CD4-positive, alpha-beta T cell treated with Interleukin-1 beta for 1 hour (primary cell): ENCODE data around the gene ID3.
A peak's percentile ranks its signal among the peaks of the same experiment; 100 is the strongest.
"Not testable (repeated sequence)": the region's sequence is repeated elsewhere in the genome, so short reads cannot be mapped to it uniquely, and the experiment has no call there.

Source experiments
- DNase-seq, 2 donors: peaks; one replicate each; pipeline ENCODE4 v3.0.0-alpha.2; 2020 to 2022

Gene ID3

GRCh38 chr1:23588749-23589548, 29.6 kb upstream of the ID3 start:
- DNase-seq: no peak

DNA sequence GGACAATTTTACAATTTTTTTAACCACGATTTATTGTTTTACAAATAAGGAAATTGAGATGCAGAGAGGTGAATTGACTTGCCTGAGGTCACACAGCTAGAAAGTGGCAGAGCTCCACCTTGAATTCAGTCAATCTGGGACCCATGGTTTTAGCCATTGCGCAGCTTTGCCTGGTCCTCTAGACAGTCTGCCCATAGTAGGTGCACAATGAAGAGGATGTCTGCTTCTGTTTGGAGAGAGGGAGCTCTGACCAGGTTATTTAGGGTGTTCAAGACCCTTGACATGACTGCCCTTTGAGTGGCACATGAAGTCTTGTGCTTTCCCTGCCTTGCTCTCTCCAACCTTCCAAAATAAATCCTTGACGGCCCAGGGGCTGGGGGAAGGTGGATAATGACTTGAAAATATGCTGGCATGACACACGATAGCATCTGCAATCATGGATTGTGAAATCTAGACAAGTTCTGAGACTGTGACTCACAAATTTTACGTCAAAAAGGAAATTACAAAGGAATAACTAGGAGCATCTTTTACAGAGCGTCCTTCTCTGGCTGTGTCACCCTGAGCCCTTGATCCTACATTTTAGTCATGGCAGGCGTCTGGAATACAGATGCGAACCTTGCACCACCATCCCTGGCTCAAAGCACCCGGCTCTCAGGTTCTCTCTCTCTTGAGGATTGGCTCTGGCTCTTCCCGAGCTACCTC, 26.2 kb upstream of the ID3 start:
- DNase-seq: no peak

DNA sequence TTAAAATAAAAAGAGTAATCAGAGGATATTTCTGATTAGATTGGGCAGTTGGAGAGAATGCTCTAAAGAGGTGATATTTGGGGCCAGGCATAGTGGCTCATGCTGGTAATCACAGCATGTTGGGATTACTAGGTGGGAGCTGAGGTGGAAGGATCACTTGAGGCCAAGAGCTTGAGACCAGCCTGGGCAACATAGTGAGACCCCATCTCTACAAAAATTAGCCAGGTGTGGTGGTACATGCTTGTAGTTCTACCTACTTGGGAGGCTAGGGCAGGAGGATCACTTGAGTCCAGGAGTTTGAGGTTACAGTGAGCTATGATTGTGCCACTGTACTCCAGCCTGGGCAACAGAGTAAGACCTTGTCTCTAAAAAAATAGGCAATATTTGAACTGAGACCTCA, 24.4 kb upstream of the ID3 start:
- not testable (repeated sequence) for DNase-seq

DNA sequence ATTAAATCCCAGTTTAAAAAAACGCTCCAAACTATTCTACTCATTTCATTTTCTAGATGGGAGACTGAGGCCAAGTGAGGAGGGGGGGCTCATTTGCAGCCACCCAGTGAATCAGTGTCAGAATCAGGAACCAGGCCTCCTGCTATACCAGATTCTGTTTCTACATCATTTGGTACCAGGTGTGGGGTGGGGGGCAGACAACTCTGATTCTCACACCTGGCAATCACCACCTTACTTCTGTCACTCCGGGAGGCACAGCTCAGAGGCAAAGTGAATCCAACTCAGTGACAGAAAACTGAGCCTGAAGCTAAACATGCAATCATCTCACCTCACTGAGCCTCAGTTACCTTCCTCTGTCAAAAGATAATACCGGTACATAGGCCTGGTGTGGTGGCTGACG, 23.5 kb upstream of the ID3 start:
- DNase-seq: no peak

DNA sequence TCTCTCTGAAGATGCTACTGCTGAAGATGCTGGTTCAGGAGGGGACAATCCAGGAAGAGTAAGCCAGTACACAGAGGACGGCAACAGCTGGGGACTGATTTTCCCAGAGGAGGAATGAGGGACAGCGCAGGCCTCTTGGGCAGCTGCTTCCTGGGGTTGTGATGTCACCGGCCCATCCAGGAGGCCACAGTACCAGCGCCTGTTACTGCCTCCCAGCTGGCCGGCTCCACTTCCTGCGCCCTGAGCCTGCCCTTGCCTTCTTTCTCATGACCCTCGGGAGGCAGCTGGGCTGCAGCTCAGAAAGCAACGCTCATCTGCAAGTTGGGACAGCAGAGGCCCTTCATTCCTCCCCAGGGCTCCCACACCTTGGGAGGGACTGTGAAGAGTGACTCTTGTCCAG, 21.9 kb upstream of the ID3 start:
- no peak for DNase-seq

DNA sequence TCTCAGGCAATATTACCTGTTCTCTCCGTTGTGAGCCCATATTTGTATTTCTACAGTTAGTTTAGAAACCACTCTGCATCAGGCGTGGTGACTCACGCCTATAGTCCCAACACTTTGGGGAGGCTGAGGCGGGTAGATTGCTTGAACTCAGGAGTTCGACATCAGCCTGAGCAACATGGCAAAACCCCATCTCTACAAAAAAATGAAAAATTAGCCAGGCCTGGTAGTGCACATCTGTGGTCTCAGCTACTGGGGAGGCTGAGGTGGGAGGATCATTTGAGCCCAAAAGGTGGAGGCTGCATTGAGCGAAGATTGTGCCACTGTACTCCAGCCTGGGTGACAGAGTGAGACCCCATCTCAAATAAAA, 19.7 kb upstream of the ID3 start:
- DNase-seq: no peak

DNA sequence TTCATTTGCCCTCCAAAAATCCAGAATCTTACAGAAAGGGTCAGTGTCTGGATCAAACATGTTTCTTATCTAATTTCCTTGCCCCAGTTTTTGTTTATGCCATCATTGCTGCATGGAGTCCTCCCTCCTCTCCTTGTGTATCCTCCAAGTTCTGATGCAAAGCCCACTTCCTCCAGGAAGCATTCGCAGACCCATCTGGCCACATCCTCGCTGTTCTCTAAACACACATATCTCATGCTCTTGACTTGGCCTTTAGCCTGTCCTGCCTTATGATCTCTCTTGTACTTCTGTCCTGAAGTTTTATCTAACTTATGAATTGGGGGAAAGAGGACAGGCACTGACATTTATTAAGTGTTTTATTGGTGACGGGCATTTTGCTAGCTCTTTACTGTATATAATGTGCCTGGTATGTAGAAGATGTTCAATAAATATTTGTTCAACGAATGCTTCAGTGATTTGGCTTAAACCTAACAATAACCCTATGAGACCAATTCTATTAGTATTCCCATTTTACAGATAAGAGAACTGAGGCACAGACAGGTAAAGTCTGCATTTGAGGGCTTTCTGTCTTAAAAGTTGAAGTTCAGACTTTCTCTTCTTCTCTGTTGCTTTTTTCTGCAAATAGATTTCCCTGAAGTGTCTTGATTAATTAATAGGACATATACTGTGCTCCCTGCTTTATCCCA, 19.2 kb upstream of the ID3 start:
- DNase-seq: no peak

DNA sequence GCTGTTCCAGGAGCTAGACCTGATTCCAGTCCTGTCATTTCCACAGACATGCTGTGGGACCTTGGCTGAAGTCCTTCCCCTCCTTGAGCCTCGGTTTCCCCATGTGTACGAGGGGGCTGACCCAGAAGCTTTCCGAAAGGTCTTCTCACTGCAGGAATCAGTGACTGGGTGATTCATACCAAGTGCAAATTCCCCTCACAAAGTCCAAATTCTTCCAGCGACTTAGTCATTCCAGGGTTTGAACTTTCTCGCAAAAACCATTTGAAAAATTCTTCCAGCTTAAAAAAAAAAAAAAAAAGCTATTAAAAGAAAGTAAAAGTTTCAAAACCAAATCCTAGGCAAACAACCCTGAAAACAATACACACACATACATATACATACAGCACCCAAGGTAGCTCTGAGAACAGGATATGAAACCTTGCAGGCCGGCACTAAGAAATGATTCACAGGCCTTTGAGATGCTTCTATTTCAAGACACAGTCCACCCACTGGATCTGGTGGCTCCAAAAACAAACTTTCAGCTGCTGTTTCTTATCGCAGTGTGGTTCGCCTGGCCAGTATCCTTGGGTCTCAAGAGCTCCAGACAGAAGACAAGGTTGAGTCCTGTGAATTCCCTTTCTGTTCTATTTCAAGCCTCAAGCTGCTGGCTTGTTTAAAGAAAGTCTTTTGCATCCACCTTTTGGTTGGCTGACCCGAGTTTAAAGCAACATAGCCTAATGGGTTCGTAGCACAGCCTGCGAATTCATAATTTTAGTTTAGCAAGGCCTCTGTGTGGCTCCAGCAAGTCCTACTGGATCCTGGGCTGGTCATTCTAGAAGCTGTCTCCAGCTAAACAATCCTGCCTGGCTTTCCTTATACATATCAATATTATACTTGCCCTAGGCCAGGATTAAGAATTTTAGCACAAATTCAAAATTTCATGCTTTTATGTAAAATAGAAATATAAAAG, 18.0 kb upstream of the ID3 start:
- DNase-seq: peak in 1 of 2 donors; percentile 36

DNA sequence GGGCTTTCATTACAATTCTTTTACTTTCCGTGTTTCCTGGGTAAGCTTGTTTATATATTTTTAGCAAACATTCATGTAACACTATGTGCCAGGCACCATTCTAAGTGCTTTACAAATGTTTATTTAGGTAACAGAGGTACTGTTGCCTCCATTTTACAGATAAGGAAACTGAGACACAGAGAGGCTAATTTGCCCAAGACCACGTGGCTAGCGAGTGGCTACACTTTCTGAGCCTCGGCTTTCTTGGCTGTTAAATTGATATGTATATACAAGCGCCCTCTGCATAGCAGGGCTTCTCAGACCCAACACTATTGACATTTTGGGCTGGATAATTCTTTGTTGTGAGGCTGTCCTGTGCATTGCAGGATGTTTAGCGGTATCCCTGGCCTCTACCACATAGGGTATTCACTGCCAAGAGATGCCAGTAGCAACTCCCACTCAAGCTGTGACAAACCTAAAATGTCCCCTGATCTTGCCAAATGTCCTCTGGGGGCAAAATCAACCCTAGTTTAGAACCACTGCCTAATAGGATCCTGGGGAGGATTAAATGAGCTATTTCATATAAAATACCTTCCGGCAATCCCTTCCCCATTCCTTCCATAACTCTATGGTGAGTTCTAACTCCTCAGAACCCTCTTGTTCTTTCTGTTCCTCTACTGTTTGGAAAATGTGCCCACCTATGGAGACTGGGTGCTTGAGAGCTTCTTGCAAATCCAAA, 17.2 kb upstream of the ID3 start:
- DNase-seq: no peak

GRCh38 chr1:23575226-23575810, 16.0 kb upstream of the ID3 start:
- DNase-seq: no peak

DNA sequence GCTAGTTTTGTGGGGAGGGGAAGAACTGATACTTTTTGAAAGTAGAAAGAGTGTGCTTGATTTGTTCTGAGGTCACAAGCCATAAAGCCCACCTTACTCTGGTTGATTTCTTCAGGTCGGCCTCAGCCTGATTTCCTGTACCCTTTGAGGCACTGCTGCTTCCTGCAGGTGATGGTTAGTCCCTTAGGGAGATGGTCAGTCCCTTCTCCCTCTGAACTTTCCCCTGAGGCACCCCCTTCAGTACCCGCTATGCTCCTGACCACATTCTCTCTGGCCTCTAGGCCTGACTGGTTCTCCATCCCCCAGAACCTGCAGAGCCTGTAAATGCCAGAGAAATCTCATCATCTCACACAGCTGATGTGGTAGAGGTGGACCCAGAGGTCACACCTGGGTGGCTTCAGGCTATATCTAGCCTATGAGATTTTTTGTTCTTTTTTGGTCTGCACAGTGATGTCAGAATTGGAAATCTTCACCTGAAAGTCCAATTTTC, 15.0 kb upstream of the ID3 start:
- DNase-seq: no peak

- DNase-seq: no peak
Observed at GRCh38 chr1:23573574-23574182, 14.4 kb upstream of the ID3 start.

- no peak for DNase-seq
Observed at GRCh38 chr1:23571465-23571864, 12.2 kb upstream of the ID3 start.

DNA sequence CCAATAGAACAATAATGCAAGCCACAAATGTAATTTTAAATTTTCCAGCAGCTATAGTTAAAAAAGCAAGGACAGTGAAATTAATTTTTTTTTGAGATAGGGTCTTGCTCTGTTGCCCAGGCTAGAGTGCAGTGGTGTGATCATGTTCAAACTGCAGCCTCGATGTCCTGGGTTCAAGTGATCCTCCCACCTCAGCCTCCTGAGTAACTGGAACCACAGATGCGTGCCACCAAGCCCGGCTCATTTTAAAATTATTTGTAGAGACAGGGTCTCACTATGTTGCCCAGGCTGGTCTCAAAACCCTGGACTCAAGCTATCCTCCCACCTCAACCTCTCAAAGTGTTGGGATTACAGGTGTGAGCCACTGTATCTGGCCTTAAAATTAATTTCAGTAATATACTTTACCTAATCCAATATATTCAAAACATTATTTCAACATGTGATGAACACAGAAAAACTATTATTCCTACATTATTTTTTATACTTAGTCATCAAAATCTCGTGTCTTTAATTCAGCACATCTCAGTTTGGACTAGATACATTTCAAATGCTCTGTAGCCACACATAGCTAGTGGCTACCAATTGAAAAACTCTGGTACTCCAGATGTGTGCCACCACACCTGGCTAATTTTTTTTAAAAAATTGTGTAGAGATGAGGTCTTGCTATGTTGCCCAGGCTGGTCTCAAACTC, 10.8 kb upstream of the ID3 start:
- no peak for DNase-seq

- DNase-seq: no peak
Observed at GRCh38 chr1:23568608-23569383, 9.5 kb upstream of the ID3 start.

GRCh38 chr1:23567996-23568607, 8.8 kb upstream of the ID3 start:
- DNase-seq: no peak

- no peak for DNase-seq
Observed at GRCh38 chr1:23567629-23567995, 8.3 kb upstream of the ID3 start.

GRCh38 chr1:23566304-23566703, 7.0 kb upstream of the ID3 start:
- DNase-seq: no peak

DNA sequence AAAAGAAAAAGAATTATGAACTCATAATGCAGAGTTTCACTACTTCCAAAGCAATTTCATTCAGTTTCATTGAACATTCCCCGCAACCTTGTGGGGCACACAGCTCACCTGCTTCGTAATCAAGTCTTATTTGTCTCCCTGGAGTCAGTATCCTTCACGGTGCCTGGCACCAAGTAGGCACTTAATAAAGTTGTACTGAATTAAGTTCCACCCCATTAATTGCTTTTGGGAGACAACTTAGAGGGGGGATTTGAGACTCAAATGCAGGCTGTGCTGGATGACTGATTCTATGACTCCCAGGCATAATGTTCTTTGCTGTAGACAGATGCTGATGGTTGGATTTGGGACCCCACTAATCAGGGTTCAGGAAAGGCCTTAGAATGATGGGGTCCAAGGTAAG, 6.5 kb upstream of the ID3 start:
- DNase-seq: no peak
